ENCODE data around the gene RSRC2. TPM values are rescaled to one million over a fixed set of nuclear protein-coding genes. Genes with fewer than 3 reads are reported as not detected.
A peak's percentile ranks its signal among the peaks of the same experiment; 100 is the strongest.

RSRC2 gene
- total RNA-seq, 4 donors from 2014 or later: 44.2 to 97.9 (median 50.7) TPM

DNA sequence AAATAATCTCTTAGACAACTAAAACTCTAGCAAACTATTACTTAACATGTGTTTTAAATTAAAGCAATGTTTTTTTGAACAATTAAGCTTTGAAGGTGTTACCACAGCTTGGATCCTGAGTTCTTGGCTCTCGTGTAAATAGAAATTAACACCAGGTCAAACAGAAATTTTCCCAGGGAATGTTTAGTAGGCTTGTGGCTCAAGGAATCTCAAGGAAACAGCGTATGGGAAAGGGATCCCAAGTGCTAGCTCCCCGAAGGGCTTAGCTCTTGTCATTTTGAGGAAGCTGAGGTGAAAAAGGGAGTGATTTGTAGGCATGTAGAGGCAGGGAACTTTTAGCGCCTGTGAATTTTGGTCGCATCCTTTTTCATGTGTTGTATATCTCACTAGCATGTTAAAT lies 11.8 kb upstream of the RSRC2 start:
- no peak overlapping the region for H3K4me3 ChIP-seq (ENCODE audit: low read depth, poor library complexity, severe bottlenecking)
- no peak for DNase-seq (ENCODE audit: low spot score in 2 of 2)
- no peak for TF ChIP-seq POLR2A (IDR thresholded peaks at IDR 0.05)
- TF ChIP-seq CTCF (IDR thresholded peaks at IDR 0.05): no peak
- intact Hi-C loops (cut with DNase I; ENCODE audit: low total_unique reads): no loop called here
- 92 to 96% methylated on average over 5 of the region's 5 CpGs for WGBS, 2 donors

DNA sequence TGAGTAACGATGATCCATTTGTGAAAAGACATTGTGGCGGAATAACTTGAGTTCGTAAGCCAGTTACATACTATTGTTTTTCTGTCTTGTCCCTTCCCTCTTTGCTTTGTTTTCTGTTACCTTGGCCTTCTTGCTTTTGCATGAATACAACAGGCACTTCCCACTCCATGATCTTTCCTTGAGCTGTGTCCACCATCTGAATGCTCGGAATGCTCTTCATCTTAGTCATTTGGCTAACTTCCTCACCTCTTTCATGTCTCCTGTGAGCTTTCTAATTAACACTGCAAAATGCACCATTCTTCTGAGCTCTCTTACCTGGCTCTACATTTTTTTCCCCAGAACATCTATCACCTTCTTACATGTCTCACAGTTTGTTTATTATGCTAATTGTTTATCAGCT lies 10.3 kb upstream of the RSRC2 start:
- no peak overlapping the region for H3K4me3 ChIP-seq (ENCODE audit: low read depth, poor library complexity, severe bottlenecking)
- WGBS, 2 donors: 95 to 96% methylated on average over 4 of the region's 4 CpGs
- intact Hi-C loops (cut with DNase I; ENCODE audit: low total_unique reads): no loop called here
- no peak for DNase-seq (ENCODE audit: low spot score in 2 of 2)
- no peak for TF ChIP-seq POLR2A (IDR thresholded peaks at IDR 0.05)
- TF ChIP-seq CTCF (IDR thresholded peaks at IDR 0.05): no peak

DNA sequence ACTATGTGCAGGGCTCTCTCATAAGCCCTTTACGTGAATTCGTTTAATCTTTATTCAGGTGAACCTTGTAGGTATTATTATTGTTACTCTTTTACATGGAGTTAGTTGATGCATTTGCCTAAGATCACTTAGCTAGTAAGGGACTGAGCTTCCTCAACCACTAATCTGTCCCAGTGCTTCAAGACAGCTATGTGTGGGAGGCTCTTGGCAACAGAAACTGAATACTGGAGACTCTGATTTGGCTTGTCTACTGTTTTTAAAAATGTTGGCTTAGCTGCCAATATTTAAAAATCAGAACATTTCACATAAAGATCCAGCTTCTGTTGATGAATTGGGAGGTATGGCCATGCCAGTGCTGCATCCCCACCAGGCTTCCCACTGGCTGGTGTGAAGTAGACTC lies 7.1 kb upstream of the RSRC2 start:
- 75 to 79% methylated on average over 2 of the region's 2 CpGs for WGBS, 2 donors

GRCh38 chr12:122528992-122529391 lies 2.3 kb upstream of the RSRC2 start:
- intact Hi-C loops (cut with DNase I; ENCODE audit: low total_unique reads): loop anchor here (5.0 kb wide), 1 partner anchor 223 kb away; the partner anchor contains the start of gene DENR
- DNase-seq (ENCODE audit: low spot score in 2 of 2): no peak
- no peak overlapping the region for H3K4me3 ChIP-seq (ENCODE audit: low read depth, poor library complexity, severe bottlenecking)
- TF ChIP-seq POLR2A (IDR thresholded peaks at IDR 0.05): no peak
- TF ChIP-seq CTCF (IDR thresholded peaks at IDR 0.05): no peak
- WGBS, 2 donors: 95 to 98% methylated on average over 6 of the region's 6 CpGs

More for the DNA sequence above, 7.1 kb upstream of the RSRC2 start:
- TF ChIP-seq POLR2A (IDR thresholded peaks at IDR 0.05): no peak
- TF ChIP-seq CTCF (IDR thresholded peaks at IDR 0.05): no peak
- no peak overlapping the region for H3K4me3 ChIP-seq (ENCODE audit: low read depth, poor library complexity, severe bottlenecking)
- intact Hi-C loops (cut with DNase I; ENCODE audit: low total_unique reads): no loop called here
- no peak for DNase-seq (ENCODE audit: low spot score in 2 of 2)

- no peak for DNase-seq (ENCODE audit: low spot score in 2 of 2)
- intact Hi-C loops (cut with DNase I; ENCODE audit: low total_unique reads): loop anchor here (5.0 kb wide), 1 partner anchor 224 kb away; the partner anchor contains the start of gene DENR
- 91 to 94% methylated on average over 7 of the region's 7 CpGs for WGBS, 2 donors
- H3K4me3 ChIP-seq (ENCODE audit: low read depth, poor library complexity, severe bottlenecking): no peak overlapping the region
- TF ChIP-seq CTCF (IDR thresholded peaks at IDR 0.05): no peak
- TF ChIP-seq POLR2A (IDR thresholded peaks at IDR 0.05): no peak
These were observed 1.8 kb upstream of the RSRC2 start for GRCh38 chr12:122528582-122528981.

DNA sequence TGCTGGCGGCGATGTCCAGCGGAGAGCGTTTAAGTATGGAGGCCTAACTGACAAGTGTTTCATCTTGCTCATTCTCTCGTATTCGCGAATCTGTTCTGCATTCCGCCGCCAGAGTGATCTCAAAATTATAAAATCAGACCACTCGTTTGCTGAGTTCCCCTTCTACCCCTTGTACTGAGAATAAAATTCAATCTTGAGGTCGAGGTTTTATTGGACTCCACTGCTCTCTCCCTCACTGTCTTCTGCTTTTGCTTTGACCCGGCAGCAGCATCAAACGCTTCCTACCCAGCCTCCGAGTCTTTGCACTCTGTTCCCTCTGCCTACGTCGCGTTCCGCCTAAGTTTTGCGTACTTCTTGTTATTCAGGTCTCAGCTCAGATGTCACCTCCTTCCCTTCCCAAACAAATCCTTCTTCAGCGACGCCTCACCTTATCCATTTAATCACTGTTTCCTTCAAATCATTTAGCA lies 775 bp upstream of the RSRC2 start:
- intact Hi-C loops (cut with DNase I; ENCODE audit: low total_unique reads): loop anchor here (5.0 kb wide), 1 partner anchor 225 kb away; the partner anchor contains the start of gene DENR
- DNase-seq (ENCODE audit: low spot score in 2 of 2): no peak
- peak overlapping the region; percentile 37 for H3K4me3 ChIP-seq (ENCODE audit: low read depth, poor library complexity, severe bottlenecking)
- TF ChIP-seq POLR2A (IDR thresholded peaks at IDR 0.05) (no peak), CTCF (IDR thresholded peaks at IDR 0.05) (no peak)
- 0 to 1% methylated on average over 21 of the region's 21 CpGs for WGBS, 2 donors
